IMR-90 (cell line): Measurements from ENCODE around the gene INHBC. TPM values are rescaled to one million over a fixed set of nuclear protein-coding genes. Genes with fewer than 3 reads are reported as not detected.
"Not testable (repeated sequence)": the region's sequence is repeated elsewhere in the genome, so short reads cannot be mapped to it uniquely, and the experiment has no call there.

ENCODE experiments used
- ATAC-seq: fragments of 200-7000 bp; cut with Tn5 transposase; 2 replicates; pipeline ENCODE4 v1.9.1; 2020; ENCODE audit warnings: low read depth, mild to moderate bottlenecking, moderate library complexity
- BruUV-seq: library from RNA; stranded (reverse); fragments of 400-500 nt; replicated peaks from 2 replicates; lab custom pipeline; 2021; lab: Mats Ljungman, UMichigan
- CTCF ChIA-PET: fragments of 300-600 bp; formaldehyde crosslinking; extraction: SDS; loops from one replicate; lab custom pipeline; 2021; ENCODE audit warnings: antibody characterized with exemption; lab: Yijun Ruan, JAX
- POLR2A ChIA-PET: fragments of 300-600 bp; sonication (Branson Sonifier 250); formaldehyde crosslinking; loops from one replicate; lab custom pipeline; 2022; ENCODE audit warnings: antibody characterized with exemption; ENCODE audit not compliant: unreplicated experiment; lab: Charles Lee
- DNase-seq: peaks from one replicate; pipeline ENCODE4 v3.0.0; 2013
- H2AFZ ChIP-seq: replicated peaks from 2 replicates; pipeline ENCODE3; 2013; ENCODE audit warnings: low read length, mild to moderate bottlenecking; ENCODE audit not compliant: poor library complexity
- H2AK5ac ChIP-seq: 2 replicates; pipeline ENCODE4 v1.6.1; 2013; ENCODE audit warnings: low read depth, low read length, inconsistent platforms
- H2AK9ac ChIP-seq: replicated peaks from 2 replicates; pipeline ENCODE3; 2013; ENCODE audit warnings: mild to moderate bottlenecking, low read depth, low read length, moderate library complexity; ENCODE audit not compliant: poor library complexity
- H2BK120ac ChIP-seq: 2 replicates; pipeline ENCODE4 v1.6.1; 2013; ENCODE audit warnings: low read depth, low read length, inconsistent platforms
- H2BK15ac ChIP-seq: 3 replicates; pipeline ENCODE4 v1.6.1; 2013; ENCODE audit warnings: low read depth, low read length, inconsistent platforms
- H2BK20ac ChIP-seq: 2 replicates; pipeline ENCODE4 v1.6.1; 2013; ENCODE audit warnings: low read depth, mild to moderate bottlenecking, inconsistent platforms, low read length, moderate library complexity
- H2BK5ac ChIP-seq: 2 replicates; pipeline ENCODE4 v1.6.1; 2013; ENCODE audit warnings: mild to moderate bottlenecking, low read depth, low read length, inconsistent platforms; ENCODE audit not compliant: poor library complexity, severe bottlenecking
- H3K14ac ChIP-seq: replicated peaks from 2 replicates; pipeline ENCODE4 v1.6.1; 2013; ENCODE audit warnings: low read depth, low read length, inconsistent platforms
- H3K18ac ChIP-seq: 2 replicates; pipeline ENCODE4 v1.6.1; 2013; ENCODE audit warnings: low read depth, low read length, control low read depth
- H3K23ac ChIP-seq: 2 replicates; pipeline ENCODE4 v1.6.1; 2013; ENCODE audit warnings: low read depth, low read length, inconsistent platforms
- H3K27ac ChIP-seq: 2 replicates; pipeline ENCODE4 v1.5.1; 2013; ENCODE audit warnings: mild to moderate bottlenecking, control low read depth, low read length; ENCODE audit not compliant: insufficient read depth
- H3K27me3 ChIP-seq: 2 replicates; pipeline ENCODE4 v1.6.1; 2013; ENCODE audit warnings: low read length; ENCODE audit not compliant: control insufficient read depth, insufficient read depth
- H3K36me3 ChIP-seq: 2 replicates; pipeline ENCODE4 v1.6.1; 2013; ENCODE audit warnings: low read length, mixed read lengths; ENCODE audit not compliant: control insufficient read depth, insufficient read depth
- H3K4ac ChIP-seq: 2 replicates; pipeline ENCODE4 v1.6.1; 2013; ENCODE audit warnings: low read depth, low read length, inconsistent platforms
- H3K4me1 ChIP-seq: 2 replicates; pipeline ENCODE4 v1.6.1; 2013; ENCODE audit warnings: low read length, mixed read lengths; ENCODE audit not compliant: control insufficient read depth, insufficient read depth
- H3K4me2 ChIP-seq: 2 replicates; pipeline ENCODE4 v1.6.1; 2013; ENCODE audit warnings: low read depth, mild to moderate bottlenecking, control low read depth, low read length, moderate library complexity
- H3K4me3 ChIP-seq: 2 replicates; pipeline ENCODE4 v1.5.1; 2013; ENCODE audit warnings: low read depth, mild to moderate bottlenecking, control low read depth, low read length, moderate library complexity; ENCODE audit not compliant: insufficient read depth
- H3K56ac ChIP-seq: 2 replicates; pipeline ENCODE4 v1.6.1; 2013; ENCODE audit warnings: low read length, inconsistent platforms; ENCODE audit not compliant: insufficient read depth; ENCODE audit errors: extremely low read depth
- H3K79me1 ChIP-seq, 2 experiments: 2 replicates each; pipeline ENCODE4 v1.6.1; 2013; ENCODE audit warnings: low read length in 2 of 2, inconsistent platforms in 1 of 2, low read depth in 1 of 2
- H3K9ac ChIP-seq: 2 replicates; pipeline ENCODE4 v1.6.1; 2013; ENCODE audit warnings: low read depth, low read length, control low read depth
- H3K9me1 ChIP-seq: 2 replicates; pipeline ENCODE4 v1.6.1; 2013; ENCODE audit warnings: low read length, inconsistent platforms; ENCODE audit not compliant: insufficient read depth
- H3K9me3 ChIP-seq: 2 replicates; pipeline ENCODE4 v1.6.1; 2013; ENCODE audit warnings: low read length; ENCODE audit not compliant: control insufficient read depth, insufficient read depth
- H4K20me1 ChIP-seq: 2 replicates; pipeline ENCODE4 v1.6.1; 2013; ENCODE audit warnings: low read length, inconsistent platforms; ENCODE audit not compliant: insufficient read depth
- H4K5ac ChIP-seq: 2 replicates; pipeline ENCODE4 v1.6.1; 2013; ENCODE audit warnings: mild to moderate bottlenecking, low read depth, low read length, control low read depth
- H4K8ac ChIP-seq, 2 experiments: 2 replicates each; pipeline ENCODE4 v1.6.1; 2013; ENCODE audit warnings: low read depth in 2 of 2, low read length in 2 of 2, control low read depth in 1 of 2, inconsistent platforms in 1 of 2
- H4K91ac ChIP-seq: 2 replicates; pipeline ENCODE4 v1.6.1; 2013; ENCODE audit warnings: low read depth, low read length, inconsistent platforms; ENCODE audit not compliant: insufficient read depth
- CEBPB ChIP-seq: IDR thresholded peaks from 2 replicates; pipeline ENCODE4 v1.6.1; 2012; ENCODE audit warnings: low read depth, low read length, improper control_type of control experiment
- MAZ ChIP-seq: IDR thresholded peaks from 2 replicates; pipeline ENCODE4 v1.6.1; 2012; ENCODE audit warnings: low read depth, mild to moderate bottlenecking, low read length, improper control_type of control experiment, moderate library complexity, borderline replicate concordance
- MXI1 ChIP-seq: IDR thresholded peaks from 2 replicates; pipeline ENCODE4 v1.6.1; 2012; ENCODE audit warnings: low read depth, mild to moderate bottlenecking, low read length, moderate library complexity, borderline replicate concordance
- RFX5 ChIP-seq: IDR thresholded peaks from 2 replicates; pipeline ENCODE4 v1.8.0; 2012; ENCODE audit warnings: low read depth, mild to moderate bottlenecking, low read length, moderate library complexity
- WGBS, 2 experiments: methylation state at CpG; one replicate each; pipeline versions ENCODE4 v1.1.5 to v1.1.7; 2013; ENCODE audit warnings: missing lambda C conversion rate in 2 of 2; ENCODE audit not compliant: insufficient read length in 1 of 2; ENCODE audit errors: extremely low coverage in 2 of 2; 5-methylcytosine and 5-hydroxymethylcytosine counted together
- dilution Hi-C: fragments of 300-500 bp; cut with HindIII; formaldehyde crosslinking; loops from one replicate; pipeline ENCODE4 v1.14.3; 2018; ENCODE audit warnings: low sequenced_read_pairs; ENCODE audit not compliant: unreplicated experiment
- in situ Hi-C: fragments of 300-500 bp; cut with MboI; formaldehyde crosslinking; loops from 3 replicates; pipeline ENCODE4 v1.14.3; 2019; ENCODE audit warnings: low sequenced_read_pairs, inconsistent platforms, mixed read lengths
- intact Hi-C: fragments of 100-400 bp; cut with micrococcal nuclease; formaldehyde crosslinking; loops from 2 replicates; pipeline ENCODE4 v1.10.0; 2022
- polyA plus RNA-seq, 3 experiments: library from polyadenylated mRNA; depleted of rRNA; stranded (reverse); fragments of >200 nt; gene quantifications; 2 replicates each; pipeline ENCODE4 v1.2.3, GENCODE V29; 2012; ENCODE audit warnings: low replicate concordance in 1 of 3
- total RNA-seq: library from RNA; depleted of rRNA; stranded (reverse); fragments of >200 nt; gene quantifications from 2 replicates; pipeline ENCODE4 v1.2.3, GENCODE V29; 2012
- TF ChIP-seq, protein P1 (sequence below): conservative IDR thresholded peaks from 2 replicates; pipeline ENCODE4 v1.5.1; 2012; ENCODE audit warnings: mild to moderate bottlenecking, low read depth, low read length, improper control_type of control experiment

Gene INHBC
- total and polyA plus RNA-seq, 2 of the 4 experiments (the other 2 are of a cell fraction), result 0.09 TPM; not detected in 1

DNA sequence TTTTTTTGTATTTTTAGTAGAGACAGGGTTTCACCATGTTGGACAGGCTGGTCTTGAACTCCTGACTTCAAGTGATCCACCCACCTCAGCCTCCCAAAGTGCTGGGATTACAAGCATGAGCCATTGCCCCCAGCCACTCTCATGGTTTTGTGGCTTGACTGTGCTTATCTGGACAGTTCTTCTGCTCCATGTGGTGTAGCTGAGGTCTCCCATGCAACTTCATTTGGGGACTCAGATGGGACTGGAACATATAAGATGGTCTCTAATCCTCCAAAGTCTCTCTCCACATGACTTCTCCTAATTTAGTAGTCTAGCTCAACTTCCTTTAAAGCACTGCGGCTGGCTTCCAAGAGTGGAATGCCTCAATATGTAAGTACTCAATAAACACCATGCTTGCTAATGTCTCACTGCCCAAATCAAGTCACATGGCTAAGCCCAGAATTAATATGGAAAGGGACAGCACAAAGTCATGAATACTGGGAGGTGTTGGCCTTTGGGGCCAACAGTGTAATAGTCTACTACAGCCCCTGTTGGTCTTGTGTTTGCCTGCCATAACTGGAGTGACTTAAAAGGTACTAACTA, 7.4 kb downstream of the INHBC start:
- peak overlapping the region; percentile 85 for H3K18ac ChIP-seq
- BruUV-seq, result no TSS peak
- no peak overlapping the region for H3K14ac ChIP-seq
- dilution Hi-C loops, result no loop called here
- H3K27ac ChIP-seq, result no peak overlapping the region
- H2AFZ ChIP-seq, result no peak overlapping the region
- H3K9ac ChIP-seq, result no peak overlapping the region
- H2BK5ac ChIP-seq, result no peak overlapping the region
- CTCF ChIA-PET, result interaction anchor here (0.6 kb wide), 1 partner anchor 14 kb away, joined by 3 read pairs; the partner anchor contains the start of gene INHBE
- no peak overlapping the region for H2BK20ac ChIP-seq
- H3K23ac ChIP-seq, result no peak overlapping the region
- no peak overlapping the region for H4K8ac ChIP-seq
- H3K79me1 ChIP-seq, result no peaks in the 10 kb centered on the region
- DNase-seq (peak; percentile 29), ATAC-seq (no peak)
- no peak overlapping the region for H4K91ac ChIP-seq
- H3K4me1 ChIP-seq, result no peaks in the 10 kb centered on the region
- no peak overlapping the region for H2AK5ac ChIP-seq
- POLR2A ChIA-PET, result no interaction called here
- intact Hi-C loops, result no loop called here
- H3K27me3 ChIP-seq, result no peaks in the 10 kb centered on the region
- H3K36me3 ChIP-seq, result no peaks in the 10 kb centered on the region
- no peak overlapping the region for H3K4me2 ChIP-seq
- H3K56ac ChIP-seq, result no peak overlapping the region
- in situ Hi-C loops, result no loop called here
- H2BK120ac ChIP-seq, result no peak overlapping the region
- H4K20me1 ChIP-seq, result no peaks in the 10 kb centered on the region
- TF ChIP-seq, protein P1, sequence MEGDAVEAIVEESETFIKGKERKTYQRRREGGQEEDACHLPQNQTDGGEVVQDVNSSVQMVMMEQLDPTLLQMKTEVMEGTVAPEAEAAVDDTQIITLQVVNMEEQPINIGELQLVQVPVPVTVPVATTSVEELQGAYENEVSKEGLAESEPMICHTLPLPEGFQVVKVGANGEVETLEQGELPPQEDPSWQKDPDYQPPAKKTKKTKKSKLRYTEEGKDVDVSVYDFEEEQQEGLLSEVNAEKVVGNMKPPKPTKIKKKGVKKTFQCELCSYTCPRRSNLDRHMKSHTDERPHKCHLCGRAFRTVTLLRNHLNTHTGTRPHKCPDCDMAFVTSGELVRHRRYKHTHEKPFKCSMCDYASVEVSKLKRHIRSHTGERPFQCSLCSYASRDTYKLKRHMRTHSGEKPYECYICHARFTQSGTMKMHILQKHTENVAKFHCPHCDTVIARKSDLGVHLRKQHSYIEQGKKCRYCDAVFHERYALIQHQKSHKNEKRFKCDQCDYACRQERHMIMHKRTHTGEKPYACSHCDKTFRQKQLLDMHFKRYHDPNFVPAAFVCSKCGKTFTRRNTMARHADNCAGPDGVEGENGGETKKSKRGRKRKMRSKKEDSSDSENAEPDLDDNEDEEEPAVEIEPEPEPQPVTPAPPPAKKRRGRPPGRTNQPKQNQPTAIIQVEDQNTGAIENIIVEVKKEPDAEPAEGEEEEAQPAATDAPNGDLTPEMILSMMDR, result no peak
- TF ChIP-seq CEBPB (no peak), MXI1 (no peak), MAZ (no peak), RFX5 (no peak)
- no peaks in the 10 kb centered on the region for H3K9me1 ChIP-seq
- H3K4ac ChIP-seq, result no peak overlapping the region
- H3K9me3 ChIP-seq, result no peaks in the 10 kb centered on the region
- H2BK15ac ChIP-seq, result no peak overlapping the region
- H3K4me3 ChIP-seq, result no peak overlapping the region
- H2AK9ac ChIP-seq, result no peak overlapping the region
- H4K5ac ChIP-seq, result no peak overlapping the region
- WGBS, 2 experiments, result no CpG with 5 or more reads among the region's 1 CpG

- H3K9me3 ChIP-seq, H2BK20ac ChIP-seq, in situ Hi-C loops, H3K4me3 ChIP-seq, H3K14ac ChIP-seq, H3K23ac ChIP-seq, H2BK5ac ChIP-seq, H3K18ac ChIP-seq, POLR2A ChIA-PET, H2BK120ac ChIP-seq, H3K27ac ChIP-seq, H3K56ac ChIP-seq, H2AK5ac ChIP-seq, H3K9ac ChIP-seq, H3K36me3 ChIP-seq, BruUV-seq, H3K4me2 ChIP-seq, intact Hi-C loops, H4K91ac ChIP-seq, H4K8ac ChIP-seq, ATAC-seq, H4K5ac ChIP-seq, H2AK9ac ChIP-seq, H3K79me1 ChIP-seq, H4K20me1 ChIP-seq, H3K27me3 ChIP-seq, H2BK15ac ChIP-seq, DNase-seq, H3K9me1 ChIP-seq, dilution Hi-C loops, H3K4ac ChIP-seq, H2AFZ ChIP-seq, H3K4me1 ChIP-seq: not testable (repeated sequence)
- CTCF ChIA-PET, result interaction anchor here (1.0 kb wide), 1 partner anchor 8 kb away, joined by 4 read pairs; no protein-coding TSS in a partner anchor
- WGBS, 2 experiments, result no CpG with 5 or more reads among the region's 6 CpGs
Measured at GRCh38 chr12:57444337-57444736, 9.8 kb downstream of the INHBC start.
